Kasumi-1 (cell line): ENCODE measurements around the gene PIK3R5.

Source experiments
- DNase-seq, 2 experiments: peaks; one replicate each; lab custom pipeline; 2025; lab: John Stamatoyannopoulos, UW

PIK3R5 gene

GRCh38 chr17:8832711-8833352 lies 132.7 kb downstream of the PIK3R5 start:
- DNase-seq, result no peak

GRCh38 chr17:8831234-8831849 lies 134.2 kb downstream of the PIK3R5 start:
- DNase-seq, result no peak

- DNase-seq, result no peak
Observed at GRCh38 chr17:8830141-8830540, 135.4 kb downstream of the PIK3R5 start.

- no peak for DNase-seq
Observed at GRCh38 chr17:8829036-8829941, 136.2 kb downstream of the PIK3R5 start.
